ENCODE measurements around the gene GPANK1. TPM values are rescaled to one million over a fixed set of nuclear protein-coding genes. Genes with fewer than 3 reads are reported as not detected.
A peak's percentile ranks its signal among the peaks of the same experiment; 100 is the strongest.

GPANK1 gene
- total and polyA plus RNA-seq, 9 of the 15 experiments (the other 6 are each of a cell fraction or from before 2014, with no cell fraction given), result 32.2 to 111 (median 46.3) TPM

GRCh38 chr6:31620586-31621319 lies 44.0 kb downstream of the GPANK1 start, which contains the start of gene PRRC2A (continued):
- TF ChIP-seq ARID4B (CRISPR knock-in tag; IDR thresholded peaks at IDR 0.05), result 0 out of 2 replicates have a peak, but pooled peaks have one; percentile 60
- TF ChIP-seq RBFOX2 (IDR thresholded peaks at IDR 0.05; ENCODE audit: low read depth, low read length), result peak; percentile 89
- TF ChIP-seq CREB1 (IDR thresholded peaks at IDR 0.05), result no peak; the same call in 1 of the 2 replicates
- TF ChIP-seq CREB1 (CRISPR knock-in tag; IDR thresholded peaks at IDR 0.05), result no peak; the same call in 1 of the 2 replicates
- no peak for TF ChIP-seq JUND (IDR thresholded peaks at IDR 0.05; ENCODE audit: borderline replicate concordance, low read depth, low read length)
- TF ChIP-seq JUND (tag; IDR thresholded peaks at IDR 0.05; ENCODE audit: borderline replicate concordance, low read depth, low read length), result no peak
- peak; percentile 66 for TF ChIP-seq CHAMP1 (IDR thresholded peaks at IDR 0.05)
- TF ChIP-seq ZNF140 (CRISPR knock-in tag; IDR thresholded peaks at IDR 0.05), result no peak
- no peak for TF ChIP-seq ZBTB43 (CRISPR knock-in tag; IDR thresholded peaks at IDR 0.05)
- TF ChIP-seq ZNF277 (CRISPR knock-in tag; IDR thresholded peaks at IDR 0.05; ENCODE audit: borderline replicate concordance), result no peak
- no peak; the same call in 1 of the 2 replicates for TF ChIP-seq ZHX1 (conservative IDR thresholded peaks at IDR 0.05; ENCODE audit: low read length)
- TF ChIP-seq NFIC (IDR thresholded peaks at IDR 0.05), result peak; percentile 60
- peak; percentile 53; the same call in 1 of the 2 replicates for TF ChIP-seq TFAP4 (CRISPR knock-in tag; IDR thresholded peaks at IDR 0.05; ENCODE audit: borderline replicate concordance)
